Naive thymus-derived CD4-positive, alpha-beta T cell (primary cell): ENCODE results near the gene RELN. TPM values are rescaled to one million over a fixed set of nuclear protein-coding genes. Genes with fewer than 3 reads are reported as not detected.

Experiments used
- ATAC-seq: fragments of 150-1000 bp; cut with Tn5 transposase; 2 replicates; pipeline ENCODE4 v1.10.0; 2021; ENCODE audit warnings: mild to moderate bottlenecking, moderate library complexity
- CTCF ChIA-PET: fragments of 350-600 bp; sonication (Branson Sonifier 250); formaldehyde crosslinking; loops from one replicate; lab custom pipeline; 2021; ENCODE audit warnings: antibody characterized with exemption; lab: Charles Lee
- POLR2A ChIA-PET: fragments of 350-600 bp; sonication (Branson Sonifier 250); formaldehyde crosslinking; loops from one replicate; lab custom pipeline; 2021; ENCODE audit warnings: antibody characterized with exemption, inconsistent platforms; lab: Charles Lee
- DNase-seq, 9 donors: peaks; one replicate each; pipeline versions ENCODE4 v3.0.0 to v3.0.0-alpha.2; 2020 to 2022; ENCODE audit warnings: mixed read lengths in 1 of 9
- H3K27ac ChIP-seq: one replicate; pipeline ENCODE4 v1.7.0; 2013; ENCODE audit warnings: mild to moderate bottlenecking, low read depth, low read length, moderate library complexity
- H3K27me3 ChIP-seq, 2 donors: one replicate each; pipeline ENCODE4 v1.7.0; 2013; ENCODE audit warnings: low read length in 2 of 2, mild to moderate bottlenecking in 2 of 2, moderate library complexity in 2 of 2; ENCODE audit not compliant: control insufficient read depth in 2 of 2, insufficient read depth in 2 of 2
- H3K36me3 ChIP-seq, 3 experiments: 1 replicate in 2 of 3; 2 replicates in 1 of 3; pipeline ENCODE4 v1.7.0; 2013; ENCODE audit warnings: low read length in 3 of 3, mild to moderate bottlenecking in 3 of 3, moderate library complexity in 1 of 3; ENCODE audit not compliant: insufficient read depth in 3 of 3, control insufficient read depth in 2 of 3
- H3K4me1 ChIP-seq, 2 donors: one replicate each; pipeline ENCODE4 v1.7.0; 2013; ENCODE audit warnings: low read length in 2 of 2, mild to moderate bottlenecking in 2 of 2, moderate library complexity in 1 of 2; ENCODE audit not compliant: control insufficient read depth in 2 of 2, insufficient read depth in 2 of 2
- H3K4me3 ChIP-seq: 2 replicates; pipeline ENCODE4 v1.7.0; 2013; ENCODE audit warnings: mild to moderate bottlenecking, low read length
- H3K9me3 ChIP-seq, 3 experiments: 1 replicate in 2 of 3; 2 replicates in 1 of 3; pipeline ENCODE4 v1.7.0; 2013; ENCODE audit warnings: low read length in 3 of 3; ENCODE audit not compliant: control insufficient read depth in 2 of 3
- H3K27ac Mint-ChIP-seq, 9 donors: one replicate each; pipeline ENCODE4 v1.8.0; 2020 to 2022; ENCODE audit warnings: mixed read lengths in 9 of 9, mild to moderate bottlenecking in 8 of 9, moderate library complexity in 5 of 9, inconsistent platforms in 2 of 9
- H3K27me3 Mint-ChIP-seq, 5 donors: one replicate each; pipeline ENCODE4 v1.8.0; 2021 to 2022; ENCODE audit warnings: mixed read lengths in 5 of 5, mild to moderate bottlenecking in 1 of 5
- H3K36me3 Mint-ChIP-seq, 5 donors: one replicate each; pipeline ENCODE4 v1.8.0; 2020 to 2022; ENCODE audit warnings: mixed read lengths in 5 of 5, mild to moderate bottlenecking in 3 of 5, inconsistent platforms in 1 of 5
- H3K4me1 Mint-ChIP-seq, 7 donors: one replicate each; pipeline ENCODE4 v1.8.0; 2020 to 2022; ENCODE audit warnings: mixed read lengths in 7 of 7, mild to moderate bottlenecking in 3 of 7, inconsistent platforms in 1 of 7
- H3K4me3 Mint-ChIP-seq, 10 donors: one replicate each; pipeline ENCODE4 v1.8.0; 2020 to 2022; ENCODE audit warnings: mild to moderate bottlenecking in 10 of 10, mixed read lengths in 10 of 10, moderate library complexity in 6 of 10, inconsistent platforms in 2 of 10
- H3K9me3 Mint-ChIP-seq, 11 donors: one replicate each; pipeline ENCODE4 v1.8.0; 2020 to 2022; ENCODE audit warnings: mixed read lengths in 11 of 11, mild to moderate bottlenecking in 4 of 11, inconsistent platforms in 1 of 11, moderate library complexity in 1 of 11
- intact Hi-C, 2 donors: fragments of 100-400 bp; cut with micrococcal nuclease; formaldehyde crosslinking; loops; one replicate each; pipeline ENCODE4 v1.15.1; 2023
- polyA plus RNA-seq, 2 donors: library from polyadenylated mRNA; unstranded; fragments of 300-500 nt; fragmentation: Illumina TruSeq; gene quantifications; one replicate each; pipeline ENCODE4 v1.2.3, GENCODE V29; 2021
- total RNA-seq, 6 experiments: library from RNA in 5 of 6; stranded (reverse) in 5 of 6; gene quantifications; 1 replicate in 5 of 6; 2 replicates in 1 of 6; pipeline ENCODE4 v1.2.3 and lab custom pipeline; 2021 to 2026

RELN gene
- total and polyA plus RNA-seq, 7 experiments from 2014 or later: not detected

DNA sequence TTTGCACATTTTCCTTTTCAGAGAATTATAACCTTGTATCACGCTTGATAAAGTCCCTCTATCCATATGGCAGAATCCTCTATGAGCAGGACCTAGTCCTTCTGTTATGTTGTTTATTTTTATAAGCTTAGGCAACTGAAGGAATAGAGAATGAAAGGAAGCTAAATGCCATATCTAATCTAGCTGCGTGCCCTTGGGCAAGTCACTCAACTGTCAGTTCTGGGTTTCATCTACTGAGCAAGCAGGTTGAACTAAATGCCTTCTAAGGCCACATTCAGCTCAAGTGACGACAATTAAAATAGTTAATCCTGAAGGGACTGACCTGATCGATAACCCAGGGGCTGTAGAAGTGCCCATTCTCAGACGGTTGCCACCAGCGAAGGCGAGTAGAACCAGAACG is 449.6 kb downstream of the RELN start:
- no peak overlapping the region for H3K27ac Mint-ChIP-seq
- H3K36me3 ChIP-seq: no peaks in the 10 kb centered on the region
- ChIA-PET CTCF (no interaction called here), POLR2A (no interaction called here)
- H3K9me3 ChIP-seq: no peaks in the 10 kb centered on the region
- H3K27me3 Mint-ChIP-seq: peaks cover 6 to 22% (median 8%) of the 10 kb centered on the region in 5 donors
- no peak overlapping the region for H3K4me3 Mint-ChIP-seq
- H3K4me1 ChIP-seq: no peaks in the 10 kb centered on the region
- H3K4me3 ChIP-seq: no peak overlapping the region
- no peaks in the 10 kb centered on the region for H3K36me3 Mint-ChIP-seq
- no peak overlapping the region for H3K27ac ChIP-seq
- intact Hi-C loops: no loop called here
- H3K4me1 Mint-ChIP-seq: no peaks in the 10 kb centered on the region
- no peaks in the 10 kb centered on the region for H3K9me3 Mint-ChIP-seq
- DNase-seq: no peak
- no peaks in the 10 kb centered on the region for H3K27me3 ChIP-seq
- ATAC-seq: no peak

DNA sequence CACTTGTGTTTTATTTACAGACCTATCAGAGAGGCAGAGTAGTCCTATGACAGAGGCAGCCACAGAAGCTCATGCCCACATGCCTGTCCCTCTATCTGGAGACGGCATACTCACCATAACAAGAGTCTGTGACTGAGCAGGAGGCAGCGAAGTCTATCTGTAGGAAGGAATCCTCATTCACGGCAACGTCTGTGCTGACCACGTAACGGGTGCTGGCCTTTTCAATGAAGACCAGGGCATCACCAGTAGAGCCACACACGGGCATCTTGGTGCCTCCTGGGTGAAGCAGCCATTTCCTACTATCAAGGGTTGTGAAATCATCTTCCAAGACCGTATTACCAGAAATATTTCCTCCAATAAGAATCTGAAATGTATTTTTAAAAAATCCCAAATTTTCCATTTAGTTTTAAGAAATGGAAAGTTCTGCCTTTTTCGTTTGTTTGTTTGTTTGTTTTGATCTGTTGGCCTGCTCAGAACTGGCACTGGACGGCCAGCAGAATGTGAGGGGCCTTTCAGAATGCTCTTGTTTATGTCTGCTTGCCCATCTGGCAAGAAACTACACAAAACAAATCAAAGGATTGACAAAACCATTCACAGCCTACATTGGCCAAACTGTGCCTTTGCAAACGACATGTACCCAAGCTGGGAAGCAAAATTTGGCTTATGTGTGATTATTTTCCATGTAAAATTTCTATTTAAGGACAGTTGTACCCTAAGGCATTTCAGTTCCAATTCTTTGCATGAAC is 450.3 kb downstream of the RELN start:
- no peak for DNase-seq
- intact Hi-C loops: no loop called here
- no peak overlapping the region for H3K27ac Mint-ChIP-seq
- ATAC-seq: no peak
- H3K4me3 Mint-ChIP-seq: no peak overlapping the region
- H3K27me3 ChIP-seq: no peaks in the 10 kb centered on the region
- no peak overlapping the region for H3K4me3 ChIP-seq
- no peaks in the 10 kb centered on the region for H3K9me3 ChIP-seq
- no peaks in the 10 kb centered on the region for H3K36me3 Mint-ChIP-seq
- no peaks in the 10 kb centered on the region for H3K36me3 ChIP-seq
- peaks cover 6 to 22% (median 8%) of the 10 kb centered on the region in 5 donors for H3K27me3 Mint-ChIP-seq
- H3K9me3 Mint-ChIP-seq: no peaks in the 10 kb centered on the region
- ChIA-PET CTCF (no interaction called here), POLR2A (no interaction called here)
- H3K4me1 ChIP-seq: no peaks in the 10 kb centered on the region
- H3K27ac ChIP-seq: no peak overlapping the region
- H3K4me1 Mint-ChIP-seq: no peaks in the 10 kb centered on the region

GRCh38 chr7:103533761-103534160 is 455.7 kb downstream of the RELN start:
- H3K27me3 Mint-ChIP-seq: peaks cover 5 to 56% (median 24%) of the 10 kb centered on the region in 5 donors
- no peaks in the 10 kb centered on the region for H3K4me1 Mint-ChIP-seq
- H3K27ac ChIP-seq: no peak overlapping the region
- H3K27me3 ChIP-seq: no peaks in the 10 kb centered on the region
- H3K9me3 Mint-ChIP-seq: peaks cover 0 to 5% (median 0%) of the 10 kb centered on the region in 11 donors
- no peak for ATAC-seq
- DNase-seq: no peak
- no peaks in the 10 kb centered on the region for H3K4me1 ChIP-seq
- H3K36me3 ChIP-seq: no peaks in the 10 kb centered on the region
- no peak overlapping the region for H3K4me3 Mint-ChIP-seq
- H3K4me3 ChIP-seq: no peak overlapping the region
- intact Hi-C loops: no loop called here
- CTCF ChIA-PET: no interaction called here
- no peak overlapping the region for H3K27ac Mint-ChIP-seq
- H3K36me3 Mint-ChIP-seq: no peaks in the 10 kb centered on the region
- POLR2A ChIA-PET: no interaction called here
- no peaks in the 10 kb centered on the region for H3K9me3 ChIP-seq

- Mint-ChIP-seq H3K4me1 (no peaks in the 10 kb centered on the region), H3K4me3 (no peak overlapping the region), H3K27me3 (peaks cover 5 to 56% (median 20%) of the 10 kb centered on the region in 5 donors), H3K9me3 (peaks cover 0 to 5% (median 0%) of the 10 kb centered on the region in 11 donors), H3K36me3 (no peaks in the 10 kb centered on the region), H3K27ac (no peak overlapping the region)
- POLR2A ChIA-PET: no interaction called here
- H3K27ac ChIP-seq: no peak overlapping the region
- no peaks in the 10 kb centered on the region for H3K27me3 ChIP-seq
- no peak for ATAC-seq
- CTCF ChIA-PET: no interaction called here
- H3K4me1 ChIP-seq: no peaks in the 10 kb centered on the region
- H3K9me3 ChIP-seq: no peaks in the 10 kb centered on the region
- DNase-seq: no peak
- H3K4me3 ChIP-seq: no peak overlapping the region
- intact Hi-C loops: no loop called here
- no peaks in the 10 kb centered on the region for H3K36me3 ChIP-seq
Observed at GRCh38 chr7:103532955-103533354, 456.5 kb downstream of the RELN start.

DNA sequence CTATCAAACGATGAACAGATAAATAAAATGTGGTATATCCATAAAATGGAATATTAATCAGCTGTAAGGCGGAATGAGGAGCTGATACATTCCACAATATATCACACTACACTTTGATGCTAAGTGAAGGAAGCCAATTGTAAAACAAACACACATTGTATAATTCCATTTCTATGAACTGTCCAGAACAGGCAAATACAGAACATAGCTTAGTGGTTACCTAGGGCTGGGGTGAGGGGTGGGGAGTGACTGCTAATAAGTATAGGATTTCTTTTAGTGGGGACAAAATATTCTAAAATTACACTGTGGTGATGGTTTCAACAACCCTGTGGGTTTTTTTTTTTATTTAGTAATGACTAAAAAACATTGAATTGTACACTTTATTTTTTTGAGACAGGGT is 461.3 kb downstream of the RELN start:
- CTCF ChIA-PET: no interaction called here
- POLR2A ChIA-PET: no interaction called here

DNA sequence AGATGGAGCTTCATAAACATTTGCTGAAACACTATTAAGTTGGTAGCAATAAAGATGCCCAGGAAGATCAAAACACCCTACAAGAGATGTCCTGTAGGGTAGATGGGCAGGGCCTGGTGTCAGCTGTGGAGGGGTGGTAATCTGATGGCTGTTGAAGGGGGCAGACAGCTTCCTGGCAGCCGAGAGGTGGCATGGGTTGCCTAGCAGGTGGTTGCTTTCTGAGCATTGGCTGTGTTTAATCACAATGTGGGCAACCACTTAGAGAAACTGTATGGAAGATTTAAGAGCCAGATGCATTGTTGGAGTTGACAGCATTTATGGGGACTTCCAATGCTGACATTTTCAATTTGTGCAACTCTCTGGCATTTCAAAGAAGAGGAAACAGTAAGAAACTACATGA is 463.5 kb downstream of the RELN start:
- H3K36me3 Mint-ChIP-seq: no peaks in the 10 kb centered on the region
- H3K36me3 ChIP-seq: no peaks in the 10 kb centered on the region
- no peak overlapping the region for H3K4me3 Mint-ChIP-seq
- H3K9me3 ChIP-seq: no peaks in the 10 kb centered on the region
- H3K27me3 ChIP-seq: peaks cover 0 to 3% of the 10 kb centered on the region in 2 donors
- no peaks in the 10 kb centered on the region for H3K4me1 ChIP-seq
- H3K4me3 ChIP-seq: no peak overlapping the region
- ChIA-PET POLR2A (no interaction called here), CTCF (no interaction called here)
- peaks cover 4 to 35% (median 19%) of the 10 kb centered on the region in 5 donors for H3K27me3 Mint-ChIP-seq
- intact Hi-C loops: no loop called here
- no peaks in the 10 kb centered on the region for H3K4me1 Mint-ChIP-seq
- peaks cover 0 to 2% (median 0%) of the 10 kb centered on the region in 11 donors for H3K9me3 Mint-ChIP-seq
- no peak for ATAC-seq
- no peak for DNase-seq
- no peak overlapping the region for H3K27ac Mint-ChIP-seq
- H3K27ac ChIP-seq: no peak overlapping the region

More for the DNA sequence above, 461.3 kb downstream of the RELN start:
- peaks cover 0 to 3% of the 10 kb centered on the region in 2 donors for H3K27me3 ChIP-seq
- peaks cover 0 to 5% (median 0%) of the 10 kb centered on the region in 11 donors for H3K9me3 Mint-ChIP-seq
- peaks cover 7 to 48% (median 27%) of the 10 kb centered on the region in 5 donors for H3K27me3 Mint-ChIP-seq
- intact Hi-C loops: no loop called here
- DNase-seq (no peak), ATAC-seq (no peak)
- no peak overlapping the region for H3K27ac Mint-ChIP-seq
- no peak overlapping the region for H3K4me3 ChIP-seq
- H3K9me3 ChIP-seq: no peaks in the 10 kb centered on the region
- no peaks in the 10 kb centered on the region for H3K36me3 Mint-ChIP-seq
- no peak overlapping the region for H3K4me3 Mint-ChIP-seq
- H3K27ac ChIP-seq: no peak overlapping the region
- H3K4me1 ChIP-seq: no peaks in the 10 kb centered on the region
- H3K4me1 Mint-ChIP-seq: no peaks in the 10 kb centered on the region
- no peaks in the 10 kb centered on the region for H3K36me3 ChIP-seq
